Measurements from ENCODE around the gene FKBP5.

- TF ChIP-seq ZNF70 (CRISPR knock-in tag; IDR thresholded peaks at IDR 0.05) (no peak), CREB5 (CRISPR knock-in tag; IDR thresholded peaks at IDR 0.05; ENCODE audit: low read depth) (no peak), TSHZ2 (CRISPR knock-in tag; IDR thresholded peaks at IDR 0.05) (no peak), GLIS3 (CRISPR knock-in tag; IDR thresholded peaks at IDR 0.05) (peak; percentile 60; the same call in 1 of the 2 replicates), RARB (CRISPR knock-in tag; IDR thresholded peaks at IDR 0.05) (no peak), CSDC2 (CRISPR knock-in tag; IDR thresholded peaks at IDR 0.05) (no peak), ZFP30 (CRISPR knock-in tag; IDR thresholded peaks at IDR 0.05) (no peak), ZNF8 (CRISPR knock-in tag; IDR thresholded peaks at IDR 0.05) (no peak), ISL1 (CRISPR knock-in tag; IDR thresholded peaks at IDR 0.05) (no peak), PATZ1 (CRISPR knock-in tag; IDR thresholded peaks at IDR 0.05; ENCODE audit: borderline replicate concordance) (peak; percentile 93; the same call in 1 of the 2 replicates), ZFP3 (CRISPR knock-in tag; IDR thresholded peaks at IDR 0.05) (no peak), ESRRG (CRISPR knock-in tag; IDR thresholded peaks at IDR 0.05) (no peak), ARNTL (CRISPR knock-in tag; IDR thresholded peaks at IDR 0.05; ENCODE audit: borderline replicate concordance, low read depth) (no peak)
Measured at GRCh38 chr6:35731736-35732532, 43.2 kb upstream of the FKBP5 start.
